KOPT-K1 (cell line): ENCODE results near the gene ZPBP.

ENCODE experiments used
- H3K27ac ChIP-seq: fragments of 200-600 bp; sonication (generic); 2 replicates; pipeline ENCODE4 v1.5.1; 2016; ENCODE audit warnings: antibody characterized with exemption, mild to moderate bottlenecking, low read depth, low read length; ENCODE audit not compliant: poor library complexity, severe bottlenecking
- H3K36me3 ChIP-seq: fragments of 200-600 bp; sonication (generic); 2 replicates; pipeline ENCODE4 v1.5.1; 2017; ENCODE audit warnings: antibody characterized with exemption, mild to moderate bottlenecking, low read length, moderate library complexity; ENCODE audit not compliant: insufficient read depth
- H3K9me3 ChIP-seq: fragments of 200-600 bp; sonication (generic); 2 replicates; pipeline ENCODE4 v1.5.1; 2017; ENCODE audit warnings: antibody characterized with exemption, low read length, mild to moderate bottlenecking; ENCODE audit not compliant: insufficient read depth, poor library complexity, severe bottlenecking

ZPBP gene

DNA sequence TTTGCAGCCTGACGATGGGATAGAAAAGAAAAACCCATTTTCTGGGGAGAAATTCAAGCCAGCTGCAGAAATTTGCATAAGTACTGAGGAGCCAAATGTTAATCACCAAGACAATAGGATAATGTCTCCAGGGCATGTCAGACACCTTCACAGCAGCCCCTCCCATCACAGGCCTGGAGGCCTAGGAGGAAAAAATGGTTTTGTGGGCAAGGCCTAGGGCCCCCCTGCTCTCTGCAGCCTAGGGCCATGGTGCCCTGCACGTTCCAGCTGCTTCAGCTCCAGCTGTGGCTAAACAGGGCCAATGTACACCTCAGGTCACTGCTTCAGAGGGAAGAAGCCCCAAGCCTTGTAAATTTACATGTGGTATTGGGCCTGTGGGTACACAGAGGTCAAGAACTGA, 161.4 kb downstream of the ZPBP start:
- H3K9me3 ChIP-seq, result peaks cover 24% of the 10 kb centered on the region
- no peaks in the 10 kb centered on the region for H3K36me3 ChIP-seq
- H3K27ac ChIP-seq, result no peak overlapping the region

DNA sequence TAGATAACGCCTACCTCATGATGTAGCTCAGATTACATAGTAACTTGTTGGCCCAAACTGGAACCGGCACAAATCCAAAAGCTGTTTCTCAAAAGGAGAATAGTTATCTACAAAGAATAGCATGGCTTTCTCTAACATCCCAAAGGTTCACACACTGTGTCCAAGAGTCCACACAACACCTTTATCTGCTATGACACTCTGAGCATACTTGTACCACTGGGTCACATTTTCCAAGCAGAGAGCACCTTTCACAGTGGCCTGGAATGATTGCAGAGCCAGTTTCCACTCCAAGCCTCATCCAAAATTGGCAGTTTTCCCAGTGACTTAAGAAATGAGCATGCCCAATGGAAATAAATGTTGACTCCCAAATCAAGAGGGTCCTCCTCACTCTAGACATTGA, 164.3 kb downstream of the ZPBP start:
- Histone ChIP-seq H3K27ac (no peak overlapping the region), H3K36me3 (no peaks in the 10 kb centered on the region), H3K9me3 (peaks cover 24% of the 10 kb centered on the region)

DNA sequence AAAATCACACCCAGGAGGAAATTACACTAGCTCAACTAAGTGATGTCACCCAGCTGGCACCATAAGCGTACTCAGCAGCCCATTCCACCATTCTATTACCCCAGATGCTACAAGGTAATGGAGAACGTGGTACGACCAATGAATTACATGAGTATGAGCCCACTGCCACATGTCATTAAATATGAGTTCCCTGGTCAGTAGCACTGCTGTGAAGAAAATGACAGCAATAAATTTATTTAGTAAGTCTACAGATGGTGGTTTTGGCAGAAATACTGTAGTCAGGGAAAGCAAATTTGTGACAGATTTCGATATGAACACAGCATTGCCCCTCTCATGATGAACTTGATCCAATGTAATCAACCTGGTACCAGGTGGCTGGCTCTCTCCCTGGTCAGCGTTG, 165.4 kb downstream of the ZPBP start:
- Histone ChIP-seq H3K36me3 (no peaks in the 10 kb centered on the region), H3K27ac (no peak overlapping the region)

DNA sequence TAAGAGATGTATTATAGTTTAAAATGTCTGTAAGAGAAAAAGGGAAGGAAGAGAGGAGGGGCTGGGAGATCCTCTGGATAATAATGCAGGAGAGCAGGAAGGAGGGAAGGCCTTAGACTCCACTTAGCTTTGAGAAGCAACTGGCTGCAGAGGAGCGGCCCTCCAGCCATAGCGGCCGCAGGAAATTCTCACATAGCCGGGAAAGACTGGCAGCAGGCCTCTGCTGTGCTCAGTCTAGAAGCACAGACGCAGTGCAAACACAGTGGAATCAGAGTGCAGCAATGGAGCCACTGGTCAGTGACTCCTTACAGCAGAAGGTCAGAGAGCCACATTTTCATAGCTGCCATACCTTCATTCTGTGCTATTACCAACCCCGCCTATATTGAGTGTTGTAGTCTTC, 166.3 kb downstream of the ZPBP start:
- Histone ChIP-seq H3K36me3 (no peaks in the 10 kb centered on the region), H3K9me3 (peaks cover 12% of the 10 kb centered on the region), H3K27ac (no peak overlapping the region)

More for the DNA sequence above, 165.4 kb downstream of the ZPBP start:
- H3K9me3 ChIP-seq, result peaks cover 21% of the 10 kb centered on the region

DNA sequence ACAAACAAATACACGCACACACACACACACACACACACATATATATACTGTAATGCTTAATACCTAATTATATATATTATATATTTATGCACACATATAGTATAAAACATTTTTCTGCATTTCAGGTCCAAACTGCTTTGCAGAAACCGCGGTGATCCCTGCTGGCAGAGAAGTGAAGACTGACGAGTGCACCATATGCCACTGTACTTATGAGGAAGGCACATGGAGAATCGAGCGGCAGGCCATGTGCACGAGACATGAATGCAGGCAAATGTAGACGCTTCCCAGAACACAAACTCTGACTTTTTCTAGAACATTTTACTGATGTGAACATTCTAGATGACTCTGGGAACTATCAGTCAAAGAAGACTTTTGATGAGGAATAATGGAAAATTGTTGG, 181.1 kb downstream of the ZPBP start:
- Histone ChIP-seq H3K9me3 (no peaks in the 10 kb centered on the region), H3K36me3 (no peaks in the 10 kb centered on the region), H3K27ac (no peak overlapping the region)

DNA sequence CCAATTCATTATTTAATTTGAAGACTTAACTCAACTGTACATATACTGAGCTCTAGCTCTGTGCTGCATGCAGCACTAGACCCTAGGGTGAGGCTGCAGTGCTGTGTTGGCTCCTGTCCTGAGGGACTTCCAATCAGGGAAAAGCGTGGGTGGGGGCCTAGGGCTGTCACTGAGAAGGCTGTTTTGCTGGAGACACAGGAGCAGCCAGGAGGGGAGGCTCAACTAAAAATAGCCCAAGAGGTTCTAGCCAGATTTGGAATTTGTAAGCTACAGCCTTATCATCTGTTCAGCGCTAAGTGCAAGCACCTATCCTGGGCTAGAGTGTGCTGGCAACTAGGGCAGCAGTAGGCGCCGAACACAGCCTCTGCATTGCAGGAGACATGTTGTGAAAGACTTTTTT, 198.5 kb downstream of the ZPBP start:
- Histone ChIP-seq H3K27ac (no peak overlapping the region), H3K9me3 (no peaks in the 10 kb centered on the region), H3K36me3 (no peaks in the 10 kb centered on the region)

DNA sequence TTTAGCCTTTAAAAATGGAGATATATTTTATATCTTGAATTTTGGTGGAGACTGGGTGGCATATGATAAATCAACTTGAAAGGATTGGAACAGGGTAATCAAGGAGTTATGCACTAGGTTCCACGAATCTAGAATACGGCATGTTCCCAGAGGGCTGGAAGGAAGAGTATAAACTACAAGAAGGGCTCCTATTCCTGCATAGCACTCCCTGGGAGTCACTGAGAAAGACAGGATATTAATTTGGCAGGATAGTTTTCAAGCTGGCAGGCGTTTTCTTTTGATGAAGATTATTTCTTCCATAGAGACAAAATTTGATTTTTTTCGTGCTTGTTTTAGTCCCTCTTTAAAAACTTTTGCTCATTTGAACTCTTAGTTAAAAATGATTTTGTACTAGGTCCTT, 199.9 kb downstream of the ZPBP start:
- Histone ChIP-seq H3K36me3 (no peaks in the 10 kb centered on the region), H3K27ac (no peak overlapping the region), H3K9me3 (no peaks in the 10 kb centered on the region)

DNA sequence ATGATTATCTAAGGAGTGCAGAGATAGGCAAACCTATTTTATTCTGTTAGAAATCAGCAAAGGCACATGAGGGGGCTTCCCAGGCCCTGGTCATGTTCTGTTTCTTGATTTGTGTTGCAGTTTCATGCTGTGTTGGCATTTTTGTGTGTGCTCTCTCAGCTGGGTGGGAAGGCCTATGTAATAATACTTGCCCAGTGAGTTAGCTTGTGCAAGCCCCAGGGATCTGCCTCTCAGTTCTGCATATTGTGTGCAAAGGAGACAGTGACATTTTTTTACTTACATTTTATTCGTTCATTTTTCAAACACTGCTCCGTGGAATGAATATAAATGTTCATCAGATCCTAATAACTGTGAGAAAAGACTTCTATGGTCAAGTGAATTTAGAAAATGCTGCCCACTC, 200.6 kb downstream of the ZPBP start:
- no peaks in the 10 kb centered on the region for H3K36me3 ChIP-seq
- H3K9me3 ChIP-seq, result no peaks in the 10 kb centered on the region

More for the DNA sequence above, 200.6 kb downstream of the ZPBP start:
- H3K27ac ChIP-seq, result no peak overlapping the region
